Uterus (tissue), 2 donors: ENCODE data around the gene BLMH.

Experiments
- CTCF ChIP-seq, 4 experiments: fragments of 200-600 bp in 2 of 4; fragments of 450-650 bp in 2 of 4; sonication (generic) in 2 of 4; IDR thresholded peaks; one replicate each; pipeline ENCODE4 v1.5.1; 2016 to 2019; ENCODE audit warnings: antibody characterized with exemption in 4 of 4, mild to moderate bottlenecking in 2 of 4, moderate library complexity in 1 of 4
- POLR2A ChIP-seq, 2 donors: fragments of 450-650 bp; IDR thresholded peaks; one replicate each; pipeline ENCODE4 v1.6.1; 2016; ENCODE audit warnings: antibody characterized with exemption in 2 of 2, mild to moderate bottlenecking in 1 of 2, moderate library complexity in 1 of 2

GRCh38 chr17:30290696-30291542 is 825 bp downstream of the BLMH start:
- TF ChIP-seq CTCF (IDR thresholded peaks at IDR 0.05): no peak
- TF ChIP-seq POLR2A (IDR thresholded peaks at IDR 0.05): no peak
